GM12878 (cell line): ENCODE data around the gene FLNC.

ENCODE experiments used
- EZH2 ChIP-seq: IDR thresholded peaks from 2 replicates; pipeline ENCODE4 v1.6.1; 2012; ENCODE audit warnings: low read depth, mild to moderate bottlenecking, control low read depth, inconsistent platforms, low read length, borderline replicate concordance; ENCODE audit not compliant: control insufficient read depth
- GATAD2B ChIP-seq: fragments of 450-650 bp; conservative IDR thresholded peaks from 2 replicates; pipeline ENCODE4 v1.6.1; 2017; ENCODE audit warnings: low read depth, mild to moderate bottlenecking, moderate library complexity
- JUNB ChIP-seq: IDR thresholded peaks from 2 replicates; pipeline ENCODE4 v1.6.1; 2016; ENCODE audit warnings: antibody characterized with exemption, mild to moderate bottlenecking
- JUND ChIP-seq: IDR thresholded peaks from 2 replicates; pipeline ENCODE4 v1.6.1; 2012; ENCODE audit warnings: low read depth, mild to moderate bottlenecking, low read length, improper control_type of control experiment, moderate library complexity
- MTA2 ChIP-seq: fragments of 450-650 bp; IDR thresholded peaks from 2 replicates; pipeline ENCODE4 v1.6.1; 2016; ENCODE audit warnings: low read depth, mild to moderate bottlenecking, moderate library complexity
- NRF1 ChIP-seq: conservative IDR thresholded peaks from 2 replicates; pipeline ENCODE4 v1.6.1; 2011; ENCODE audit warnings: mild to moderate bottlenecking, low read depth, low read length, improper control_type of control experiment
- POLR2A ChIP-seq: IDR thresholded peaks from 2 replicates; pipeline ENCODE4 v1.6.1; 2011; ENCODE audit warnings: low read depth, mild to moderate bottlenecking, low read length
- SRF ChIP-seq, 2 experiments: IDR thresholded peaks; 2 replicates each; pipeline ENCODE4 v1.6.1; 2011; ENCODE audit warnings: low read depth in 2 of 2, low read length in 2 of 2, mild to moderate bottlenecking in 1 of 2, moderate library complexity in 1 of 2
- TF ChIP-seq, protein P1 (sequence below), 3 experiments: IDR thresholded peaks in 2 of 3; conservative IDR thresholded peaks in 1 of 3; 2 replicates each; pipeline ENCODE4 v1.5.1; 2011; ENCODE audit warnings: low read depth in 3 of 3, low read length in 3 of 3, mild to moderate bottlenecking in 3 of 3, control low read depth in 2 of 3, moderate library complexity in 2 of 3, inconsistent platforms in 1 of 3, mixed read lengths in 1 of 3; ENCODE audit not compliant: control insufficient read depth in 2 of 3, insufficient read depth in 1 of 3; ENCODE audit errors: extremely low read depth in 1 of 3
- TF ChIP-seq, protein P2 (sequence below): IDR thresholded peaks from 2 replicates; pipeline ENCODE4 v1.6.1; 2012; ENCODE audit warnings: improper control_type of control experiment, low read depth, low read length; ENCODE audit not compliant: insufficient replicate concordance
- TF ChIP-seq, protein P3 (sequence below): IDR thresholded peaks from 2 replicates; pipeline ENCODE4 v1.6.1; 2012; ENCODE audit warnings: low read length, inconsistent platforms
- TF ChIP-seq, protein P4 (sequence below): IDR thresholded peaks from 2 replicates; pipeline ENCODE4 v1.6.1; 2012; ENCODE audit warnings: mild to moderate bottlenecking, low read depth, low read length
- TF ChIP-seq, protein P5 (sequence below): fragments of 450-650 bp; IDR thresholded peaks from 2 replicates; pipeline ENCODE4 v1.6.1; 2017; ENCODE audit warnings: mild to moderate bottlenecking
- TF ChIP-seq, protein P6 (sequence below): IDR thresholded peaks from 2 replicates; pipeline ENCODE4 v1.6.1; 2011; ENCODE audit warnings: mild to moderate bottlenecking, low read depth, low read length, moderate library complexity; ENCODE audit not compliant: insufficient replicate concordance

DNA sequence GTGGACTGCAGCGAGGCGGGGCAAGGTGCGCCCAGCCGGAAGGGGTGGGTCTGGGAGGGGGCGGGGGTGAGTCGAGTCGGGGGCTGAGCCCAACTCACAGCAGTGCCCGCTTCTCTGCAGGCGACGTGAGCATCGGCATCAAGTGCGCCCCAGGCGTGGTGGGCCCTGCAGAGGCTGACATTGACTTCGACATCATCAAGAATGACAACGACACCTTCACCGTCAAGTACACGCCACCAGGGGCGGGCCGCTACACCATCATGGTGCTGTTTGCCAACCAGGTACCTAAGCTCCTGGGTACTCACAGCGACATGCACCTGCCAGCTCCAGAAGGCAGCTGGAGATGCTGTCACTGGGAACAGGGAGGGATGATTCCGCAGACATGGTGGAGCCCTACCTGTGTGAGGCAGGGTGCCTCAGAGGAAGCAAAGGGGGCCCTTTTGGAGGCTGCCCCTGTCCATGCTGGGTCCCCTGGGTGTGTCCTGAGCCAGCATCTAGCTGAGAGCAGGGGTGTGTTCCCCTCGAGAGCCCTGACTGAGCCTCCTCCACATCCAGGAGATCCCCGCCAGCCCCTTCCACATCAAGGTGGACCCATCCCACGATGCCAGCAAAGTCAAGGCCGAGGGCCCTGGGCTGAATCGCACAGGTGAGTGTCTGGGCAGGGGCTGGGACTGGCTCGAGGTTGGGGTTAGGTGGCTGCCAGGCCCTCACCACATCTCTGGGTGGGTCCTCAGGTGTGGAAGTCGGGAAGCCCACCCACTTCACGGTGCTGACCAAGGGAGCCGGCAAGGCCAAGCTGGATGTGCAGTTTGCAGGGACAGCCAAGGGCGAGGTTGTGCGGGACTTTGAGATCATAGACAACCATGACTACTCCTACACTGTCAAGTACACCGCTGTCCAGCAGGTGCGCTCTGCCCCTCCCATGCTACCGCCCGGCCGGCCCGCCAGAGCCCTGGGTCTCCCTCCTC is 12.8 kb downstream of the FLNC start:
- TF ChIP-seq, protein P1, sequence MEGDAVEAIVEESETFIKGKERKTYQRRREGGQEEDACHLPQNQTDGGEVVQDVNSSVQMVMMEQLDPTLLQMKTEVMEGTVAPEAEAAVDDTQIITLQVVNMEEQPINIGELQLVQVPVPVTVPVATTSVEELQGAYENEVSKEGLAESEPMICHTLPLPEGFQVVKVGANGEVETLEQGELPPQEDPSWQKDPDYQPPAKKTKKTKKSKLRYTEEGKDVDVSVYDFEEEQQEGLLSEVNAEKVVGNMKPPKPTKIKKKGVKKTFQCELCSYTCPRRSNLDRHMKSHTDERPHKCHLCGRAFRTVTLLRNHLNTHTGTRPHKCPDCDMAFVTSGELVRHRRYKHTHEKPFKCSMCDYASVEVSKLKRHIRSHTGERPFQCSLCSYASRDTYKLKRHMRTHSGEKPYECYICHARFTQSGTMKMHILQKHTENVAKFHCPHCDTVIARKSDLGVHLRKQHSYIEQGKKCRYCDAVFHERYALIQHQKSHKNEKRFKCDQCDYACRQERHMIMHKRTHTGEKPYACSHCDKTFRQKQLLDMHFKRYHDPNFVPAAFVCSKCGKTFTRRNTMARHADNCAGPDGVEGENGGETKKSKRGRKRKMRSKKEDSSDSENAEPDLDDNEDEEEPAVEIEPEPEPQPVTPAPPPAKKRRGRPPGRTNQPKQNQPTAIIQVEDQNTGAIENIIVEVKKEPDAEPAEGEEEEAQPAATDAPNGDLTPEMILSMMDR (IDR thresholded peaks at IDR 0.05 in 2 of 3, conservative IDR thresholded peaks at IDR 0.05 in 1 of 3; ENCODE audit: control insufficient read depth in 2 of 3, extremely low read depth in 1 of 3, insufficient read depth in 1 of 3, low read depth in 3 of 3, low read length in 3 of 3), result no peak
- no peak for TF ChIP-seq NRF1
- TF ChIP-seq, protein P2, sequence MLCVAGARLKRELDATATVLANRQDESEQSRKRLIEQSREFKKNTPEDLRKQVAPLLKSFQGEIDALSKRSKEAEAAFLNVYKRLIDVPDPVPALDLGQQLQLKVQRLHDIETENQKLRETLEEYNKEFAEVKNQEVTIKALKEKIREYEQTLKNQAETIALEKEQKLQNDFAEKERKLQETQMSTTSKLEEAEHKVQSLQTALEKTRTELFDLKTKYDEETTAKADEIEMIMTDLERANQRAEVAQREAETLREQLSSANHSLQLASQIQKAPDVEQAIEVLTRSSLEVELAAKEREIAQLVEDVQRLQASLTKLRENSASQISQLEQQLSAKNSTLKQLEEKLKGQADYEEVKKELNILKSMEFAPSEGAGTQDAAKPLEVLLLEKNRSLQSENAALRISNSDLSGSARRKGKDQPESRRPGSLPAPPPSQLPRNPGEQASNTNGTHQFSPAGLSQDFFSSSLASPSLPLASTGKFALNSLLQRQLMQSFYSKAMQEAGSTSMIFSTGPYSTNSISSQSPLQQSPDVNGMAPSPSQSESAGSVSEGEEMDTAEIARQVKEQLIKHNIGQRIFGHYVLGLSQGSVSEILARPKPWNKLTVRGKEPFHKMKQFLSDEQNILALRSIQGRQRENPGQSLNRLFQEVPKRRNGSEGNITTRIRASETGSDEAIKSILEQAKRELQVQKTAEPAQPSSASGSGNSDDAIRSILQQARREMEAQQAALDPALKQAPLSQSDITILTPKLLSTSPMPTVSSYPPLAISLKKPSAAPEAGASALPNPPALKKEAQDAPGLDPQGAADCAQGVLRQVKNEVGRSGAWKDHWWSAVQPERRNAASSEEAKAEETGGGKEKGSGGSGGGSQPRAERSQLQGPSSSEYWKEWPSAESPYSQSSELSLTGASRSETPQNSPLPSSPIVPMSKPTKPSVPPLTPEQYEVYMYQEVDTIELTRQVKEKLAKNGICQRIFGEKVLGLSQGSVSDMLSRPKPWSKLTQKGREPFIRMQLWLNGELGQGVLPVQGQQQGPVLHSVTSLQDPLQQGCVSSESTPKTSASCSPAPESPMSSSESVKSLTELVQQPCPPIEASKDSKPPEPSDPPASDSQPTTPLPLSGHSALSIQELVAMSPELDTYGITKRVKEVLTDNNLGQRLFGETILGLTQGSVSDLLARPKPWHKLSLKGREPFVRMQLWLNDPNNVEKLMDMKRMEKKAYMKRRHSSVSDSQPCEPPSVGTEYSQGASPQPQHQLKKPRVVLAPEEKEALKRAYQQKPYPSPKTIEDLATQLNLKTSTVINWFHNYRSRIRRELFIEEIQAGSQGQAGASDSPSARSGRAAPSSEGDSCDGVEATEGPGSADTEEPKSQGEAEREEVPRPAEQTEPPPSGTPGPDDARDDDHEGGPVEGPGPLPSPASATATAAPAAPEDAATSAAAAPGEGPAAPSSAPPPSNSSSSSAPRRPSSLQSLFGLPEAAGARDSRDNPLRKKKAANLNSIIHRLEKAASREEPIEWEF, result no peak
- TF ChIP-seq POLR2A, result no peak
- TF ChIP-seq JUNB, result no peak
- TF ChIP-seq, protein P3, sequence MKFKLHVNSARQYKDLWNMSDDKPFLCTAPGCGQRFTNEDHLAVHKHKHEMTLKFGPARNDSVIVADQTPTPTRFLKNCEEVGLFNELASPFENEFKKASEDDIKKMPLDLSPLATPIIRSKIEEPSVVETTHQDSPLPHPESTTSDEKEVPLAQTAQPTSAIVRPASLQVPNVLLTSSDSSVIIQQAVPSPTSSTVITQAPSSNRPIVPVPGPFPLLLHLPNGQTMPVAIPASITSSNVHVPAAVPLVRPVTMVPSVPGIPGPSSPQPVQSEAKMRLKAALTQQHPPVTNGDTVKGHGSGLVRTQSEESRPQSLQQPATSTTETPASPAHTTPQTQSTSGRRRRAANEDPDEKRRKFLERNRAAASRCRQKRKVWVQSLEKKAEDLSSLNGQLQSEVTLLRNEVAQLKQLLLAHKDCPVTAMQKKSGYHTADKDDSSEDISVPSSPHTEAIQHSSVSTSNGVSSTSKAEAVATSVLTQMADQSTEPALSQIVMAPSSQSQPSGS, result no peak
- no peak for TF ChIP-seq GATAD2B
- no peak for TF ChIP-seq MTA2
- no peak for TF ChIP-seq JUND
- TF ChIP-seq, protein P4, sequence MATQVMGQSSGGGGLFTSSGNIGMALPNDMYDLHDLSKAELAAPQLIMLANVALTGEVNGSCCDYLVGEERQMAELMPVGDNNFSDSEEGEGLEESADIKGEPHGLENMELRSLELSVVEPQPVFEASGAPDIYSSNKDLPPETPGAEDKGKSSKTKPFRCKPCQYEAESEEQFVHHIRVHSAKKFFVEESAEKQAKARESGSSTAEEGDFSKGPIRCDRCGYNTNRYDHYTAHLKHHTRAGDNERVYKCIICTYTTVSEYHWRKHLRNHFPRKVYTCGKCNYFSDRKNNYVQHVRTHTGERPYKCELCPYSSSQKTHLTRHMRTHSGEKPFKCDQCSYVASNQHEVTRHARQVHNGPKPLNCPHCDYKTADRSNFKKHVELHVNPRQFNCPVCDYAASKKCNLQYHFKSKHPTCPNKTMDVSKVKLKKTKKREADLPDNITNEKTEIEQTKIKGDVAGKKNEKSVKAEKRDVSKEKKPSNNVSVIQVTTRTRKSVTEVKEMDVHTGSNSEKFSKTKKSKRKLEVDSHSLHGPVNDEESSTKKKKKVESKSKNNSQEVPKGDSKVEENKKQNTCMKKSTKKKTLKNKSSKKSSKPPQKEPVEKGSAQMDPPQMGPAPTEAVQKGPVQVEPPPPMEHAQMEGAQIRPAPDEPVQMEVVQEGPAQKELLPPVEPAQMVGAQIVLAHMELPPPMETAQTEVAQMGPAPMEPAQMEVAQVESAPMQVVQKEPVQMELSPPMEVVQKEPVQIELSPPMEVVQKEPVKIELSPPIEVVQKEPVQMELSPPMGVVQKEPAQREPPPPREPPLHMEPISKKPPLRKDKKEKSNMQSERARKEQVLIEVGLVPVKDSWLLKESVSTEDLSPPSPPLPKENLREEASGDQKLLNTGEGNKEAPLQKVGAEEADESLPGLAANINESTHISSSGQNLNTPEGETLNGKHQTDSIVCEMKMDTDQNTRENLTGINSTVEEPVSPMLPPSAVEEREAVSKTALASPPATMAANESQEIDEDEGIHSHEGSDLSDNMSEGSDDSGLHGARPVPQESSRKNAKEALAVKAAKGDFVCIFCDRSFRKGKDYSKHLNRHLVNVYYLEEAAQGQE, result no peak
- TF ChIP-seq, protein P5, sequence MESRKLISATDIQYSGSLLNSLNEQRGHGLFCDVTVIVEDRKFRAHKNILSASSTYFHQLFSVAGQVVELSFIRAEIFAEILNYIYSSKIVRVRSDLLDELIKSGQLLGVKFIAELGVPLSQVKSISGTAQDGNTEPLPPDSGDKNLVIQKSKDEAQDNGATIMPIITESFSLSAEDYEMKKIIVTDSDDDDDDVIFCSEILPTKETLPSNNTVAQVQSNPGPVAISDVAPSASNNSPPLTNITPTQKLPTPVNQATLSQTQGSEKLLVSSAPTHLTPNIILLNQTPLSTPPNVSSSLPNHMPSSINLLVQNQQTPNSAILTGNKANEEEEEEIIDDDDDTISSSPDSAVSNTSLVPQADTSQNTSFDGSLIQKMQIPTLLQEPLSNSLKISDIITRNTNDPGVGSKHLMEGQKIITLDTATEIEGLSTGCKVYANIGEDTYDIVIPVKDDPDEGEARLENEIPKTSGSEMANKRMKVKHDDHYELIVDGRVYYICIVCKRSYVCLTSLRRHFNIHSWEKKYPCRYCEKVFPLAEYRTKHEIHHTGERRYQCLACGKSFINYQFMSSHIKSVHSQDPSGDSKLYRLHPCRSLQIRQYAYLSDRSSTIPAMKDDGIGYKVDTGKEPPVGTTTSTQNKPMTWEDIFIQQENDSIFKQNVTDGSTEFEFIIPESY, result no peak
- TF ChIP-seq EZH2, result no peak
- TF ChIP-seq, protein P6, sequence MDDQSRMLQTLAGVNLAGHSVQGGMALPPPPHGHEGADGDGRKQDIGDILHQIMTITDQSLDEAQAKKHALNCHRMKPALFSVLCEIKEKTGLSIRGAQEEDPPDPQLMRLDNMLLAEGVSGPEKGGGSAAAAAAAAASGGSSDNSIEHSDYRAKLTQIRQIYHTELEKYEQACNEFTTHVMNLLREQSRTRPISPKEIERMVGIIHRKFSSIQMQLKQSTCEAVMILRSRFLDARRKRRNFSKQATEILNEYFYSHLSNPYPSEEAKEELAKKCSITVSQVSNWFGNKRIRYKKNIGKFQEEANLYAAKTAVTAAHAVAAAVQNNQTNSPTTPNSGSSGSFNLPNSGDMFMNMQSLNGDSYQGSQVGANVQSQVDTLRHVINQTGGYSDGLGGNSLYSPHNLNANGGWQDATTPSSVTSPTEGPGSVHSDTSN, result no peak
- no peak for TF ChIP-seq SRF (IDR thresholded peaks at IDR 0.05; ENCODE audit: low read depth in 2 of 2, low read length in 2 of 2)
